Measurements from ENCODE around the gene CACNA1G.

DNA sequence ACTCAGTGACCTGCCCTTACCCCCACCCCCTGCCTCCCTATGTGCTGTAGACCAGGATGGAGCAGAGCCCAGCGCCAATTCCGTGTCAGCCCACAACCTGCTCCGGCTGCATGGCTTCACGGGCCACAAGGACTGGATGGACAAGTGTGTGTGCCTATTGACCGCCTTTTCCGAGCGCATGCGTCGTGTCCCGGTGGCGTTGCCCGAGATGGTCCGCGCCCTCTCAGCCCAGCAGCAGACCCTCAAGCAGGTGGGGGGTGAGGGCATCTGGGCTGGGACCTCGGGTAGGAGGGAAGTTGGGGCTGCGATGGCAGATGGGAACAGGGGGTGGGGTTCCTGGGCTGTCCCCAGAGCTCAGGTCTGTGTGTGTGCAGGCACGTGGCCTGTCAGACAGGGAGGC lies 6.3 kb upstream of the CACNA1G start:
- TF ChIP-seq, protein P1, sequence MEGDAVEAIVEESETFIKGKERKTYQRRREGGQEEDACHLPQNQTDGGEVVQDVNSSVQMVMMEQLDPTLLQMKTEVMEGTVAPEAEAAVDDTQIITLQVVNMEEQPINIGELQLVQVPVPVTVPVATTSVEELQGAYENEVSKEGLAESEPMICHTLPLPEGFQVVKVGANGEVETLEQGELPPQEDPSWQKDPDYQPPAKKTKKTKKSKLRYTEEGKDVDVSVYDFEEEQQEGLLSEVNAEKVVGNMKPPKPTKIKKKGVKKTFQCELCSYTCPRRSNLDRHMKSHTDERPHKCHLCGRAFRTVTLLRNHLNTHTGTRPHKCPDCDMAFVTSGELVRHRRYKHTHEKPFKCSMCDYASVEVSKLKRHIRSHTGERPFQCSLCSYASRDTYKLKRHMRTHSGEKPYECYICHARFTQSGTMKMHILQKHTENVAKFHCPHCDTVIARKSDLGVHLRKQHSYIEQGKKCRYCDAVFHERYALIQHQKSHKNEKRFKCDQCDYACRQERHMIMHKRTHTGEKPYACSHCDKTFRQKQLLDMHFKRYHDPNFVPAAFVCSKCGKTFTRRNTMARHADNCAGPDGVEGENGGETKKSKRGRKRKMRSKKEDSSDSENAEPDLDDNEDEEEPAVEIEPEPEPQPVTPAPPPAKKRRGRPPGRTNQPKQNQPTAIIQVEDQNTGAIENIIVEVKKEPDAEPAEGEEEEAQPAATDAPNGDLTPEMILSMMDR (IDR thresholded peaks at IDR 0.05; ENCODE audit: low read depth, low read length, poor library complexity, severe bottlenecking) = no peak
- TF ChIP-seq EZH2phosphoT487 (IDR thresholded peaks at IDR 0.05; ENCODE audit: borderline replicate concordance, low read length) = no peak
